ENCODE measurements around the gene HES1. TPM values are rescaled to one million over a fixed set of nuclear protein-coding genes. Genes with fewer than 3 reads are reported as not detected.
A peak's percentile ranks its signal among the peaks of the same experiment; 100 is the strongest.

The HES1 gene
- total RNA-seq, 1 donor from 2014 or later = 40.3 TPM

DNA sequence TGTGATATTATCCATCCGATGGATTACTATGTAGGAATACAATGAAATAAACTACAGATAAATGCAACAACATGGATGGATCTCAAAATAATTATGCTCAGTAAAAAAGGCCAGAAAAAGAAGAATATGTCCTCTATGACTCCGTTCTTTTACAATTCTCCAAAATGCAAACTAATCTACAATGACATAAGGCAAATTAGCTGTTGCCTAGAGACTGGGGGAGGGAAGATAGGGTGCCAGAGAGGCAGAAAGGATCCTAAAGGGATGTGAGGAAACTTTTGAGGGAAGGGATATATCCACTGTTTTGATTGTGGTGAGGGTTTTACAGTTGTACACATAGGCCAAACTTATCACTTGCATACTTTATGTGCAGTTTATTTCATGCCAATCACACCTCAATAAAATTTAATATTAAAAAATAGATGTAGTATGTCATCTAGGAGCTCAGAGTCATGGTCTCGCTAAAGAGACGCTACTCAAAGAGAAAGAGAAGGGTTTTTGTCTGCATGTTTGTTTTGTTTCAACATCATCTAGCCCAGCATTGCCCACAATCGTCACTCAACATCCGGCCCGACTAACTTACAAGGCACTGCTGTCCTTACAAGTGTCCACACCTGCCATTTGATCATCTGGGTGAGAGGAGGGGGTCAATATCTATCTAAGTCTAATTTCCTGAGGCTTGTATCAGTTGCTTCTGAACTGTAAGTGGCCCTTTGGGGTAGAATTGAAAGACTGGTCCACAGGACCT is 29.5 kb downstream of the HES1 start:
- H3K4me1 Mint-ChIP-seq (ENCODE audit: unreplicated experiment) = peaks cover 54% of the 10 kb centered on the region
- no peak for DNase-seq (ENCODE audit: low spot score)
- H3K9me3 Mint-ChIP-seq (ENCODE audit: unreplicated experiment) = no peaks in the 10 kb centered on the region
- no peak overlapping the region for H3K4me3 Mint-ChIP-seq (ENCODE audit: unreplicated experiment)
- peak overlapping the region; percentile 76 for H3K27ac Mint-ChIP-seq (ENCODE audit: unreplicated experiment)
- TF ChIP-seq, protein P1, sequence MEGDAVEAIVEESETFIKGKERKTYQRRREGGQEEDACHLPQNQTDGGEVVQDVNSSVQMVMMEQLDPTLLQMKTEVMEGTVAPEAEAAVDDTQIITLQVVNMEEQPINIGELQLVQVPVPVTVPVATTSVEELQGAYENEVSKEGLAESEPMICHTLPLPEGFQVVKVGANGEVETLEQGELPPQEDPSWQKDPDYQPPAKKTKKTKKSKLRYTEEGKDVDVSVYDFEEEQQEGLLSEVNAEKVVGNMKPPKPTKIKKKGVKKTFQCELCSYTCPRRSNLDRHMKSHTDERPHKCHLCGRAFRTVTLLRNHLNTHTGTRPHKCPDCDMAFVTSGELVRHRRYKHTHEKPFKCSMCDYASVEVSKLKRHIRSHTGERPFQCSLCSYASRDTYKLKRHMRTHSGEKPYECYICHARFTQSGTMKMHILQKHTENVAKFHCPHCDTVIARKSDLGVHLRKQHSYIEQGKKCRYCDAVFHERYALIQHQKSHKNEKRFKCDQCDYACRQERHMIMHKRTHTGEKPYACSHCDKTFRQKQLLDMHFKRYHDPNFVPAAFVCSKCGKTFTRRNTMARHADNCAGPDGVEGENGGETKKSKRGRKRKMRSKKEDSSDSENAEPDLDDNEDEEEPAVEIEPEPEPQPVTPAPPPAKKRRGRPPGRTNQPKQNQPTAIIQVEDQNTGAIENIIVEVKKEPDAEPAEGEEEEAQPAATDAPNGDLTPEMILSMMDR (IDR thresholded peaks at IDR 0.05; ENCODE audit: unreplicated experiment) = no peak
- H3K27me3 Mint-ChIP-seq (ENCODE audit: unreplicated experiment) = peaks cover 5% of the 10 kb centered on the region
- no peaks in the 10 kb centered on the region for H3K36me3 Mint-ChIP-seq (ENCODE audit: low read depth, unreplicated experiment)

DNA sequence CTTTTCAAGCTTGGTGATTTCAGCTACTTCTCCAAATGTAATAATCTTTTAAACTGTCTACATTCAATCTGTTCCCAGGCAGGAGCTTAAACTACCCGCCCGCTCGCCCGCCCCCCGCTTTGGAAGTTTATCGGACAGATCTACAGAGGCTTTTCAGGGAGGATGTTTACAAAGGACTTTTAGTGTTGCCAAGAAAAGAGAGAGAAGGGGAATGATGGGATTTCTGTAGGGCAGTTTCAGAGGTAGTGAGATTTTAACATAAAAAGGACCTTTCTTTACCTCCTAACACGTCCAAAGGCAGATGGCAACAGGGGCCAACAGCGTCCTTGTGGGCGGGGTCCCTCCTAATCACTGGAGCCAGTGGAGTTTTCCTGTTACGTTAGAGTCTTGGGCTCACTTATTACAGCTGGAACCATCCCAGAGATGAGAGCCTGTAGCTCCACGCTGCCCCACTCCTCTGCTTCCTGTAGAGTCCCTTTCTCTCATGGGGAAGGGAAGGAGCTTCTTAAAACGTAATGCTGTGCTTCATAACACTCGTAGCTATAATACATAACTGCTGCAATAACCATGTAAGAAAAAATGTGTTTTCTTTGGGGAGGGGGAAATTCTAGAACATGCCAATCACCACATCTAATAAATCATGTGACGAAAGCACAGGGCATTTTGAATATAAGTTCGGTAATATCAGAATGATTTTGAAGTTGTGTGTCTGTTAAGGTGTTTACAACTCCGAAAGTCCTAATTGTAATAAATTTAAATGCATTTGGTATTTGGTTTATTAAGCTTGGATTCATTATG is 30.9 kb downstream of the HES1 start:
- Mint-ChIP-seq H3K4me1 (ENCODE audit: unreplicated experiment) (peaks cover 45% of the 10 kb centered on the region), H3K36me3 (ENCODE audit: low read depth, unreplicated experiment) (no peaks in the 10 kb centered on the region), H3K9me3 (ENCODE audit: unreplicated experiment) (no peaks in the 10 kb centered on the region), H3K4me3 (ENCODE audit: unreplicated experiment) (no peak overlapping the region), H3K27me3 (ENCODE audit: unreplicated experiment) (peaks cover 1% of the 10 kb centered on the region), H3K27ac (ENCODE audit: unreplicated experiment) (peak overlapping the region; percentile 76)
- DNase-seq (ENCODE audit: low spot score) = no peak
- TF ChIP-seq, protein P1 (IDR thresholded peaks at IDR 0.05; ENCODE audit: unreplicated experiment) = no peak

DNA sequence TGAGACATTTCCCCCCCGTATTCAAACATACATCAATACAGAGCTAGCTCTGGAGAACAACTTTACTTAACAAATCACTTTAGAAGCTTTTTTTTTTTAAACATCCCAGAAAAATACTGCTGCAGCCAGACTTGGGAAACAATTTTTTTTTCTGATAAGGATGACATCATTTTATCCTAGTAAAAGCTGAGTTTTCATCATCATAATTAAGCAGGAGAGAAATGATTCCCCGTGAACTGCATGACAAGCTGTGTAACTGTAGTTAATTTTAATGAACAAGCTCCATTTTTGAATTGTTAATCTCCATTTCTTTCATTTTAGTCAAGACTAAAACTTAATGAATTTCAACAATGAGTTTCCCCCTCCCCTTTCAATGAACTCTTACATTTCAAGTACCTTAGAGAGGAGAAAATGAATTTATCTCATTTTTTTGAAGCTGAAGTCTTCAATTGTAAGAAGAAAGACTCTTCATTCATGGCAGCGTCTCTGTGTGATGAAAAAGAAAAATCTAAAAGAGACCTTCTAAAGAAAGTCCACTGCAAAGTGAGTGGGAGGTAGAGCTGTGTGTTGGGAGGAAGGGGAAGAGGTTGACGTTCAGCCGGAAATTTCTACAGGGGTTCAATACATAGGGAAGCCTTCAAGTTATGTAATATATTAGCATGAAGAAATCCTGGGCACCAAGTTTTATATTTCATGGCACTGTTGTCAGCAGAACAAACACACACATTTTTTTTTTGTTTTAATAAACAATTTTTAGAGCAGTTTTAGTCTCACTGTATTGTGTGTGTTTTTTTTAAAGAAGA is 31.7 kb downstream of the HES1 start:
- H3K27ac Mint-ChIP-seq (ENCODE audit: unreplicated experiment) = no peak overlapping the region
- peaks cover 1% of the 10 kb centered on the region for H3K27me3 Mint-ChIP-seq (ENCODE audit: unreplicated experiment)
- no peaks in the 10 kb centered on the region for H3K36me3 Mint-ChIP-seq (ENCODE audit: low read depth, unreplicated experiment)
- no peak overlapping the region for H3K4me3 Mint-ChIP-seq (ENCODE audit: unreplicated experiment)
- no peak for DNase-seq (ENCODE audit: low spot score)
- H3K9me3 Mint-ChIP-seq (ENCODE audit: unreplicated experiment) = no peaks in the 10 kb centered on the region
- peaks cover 45% of the 10 kb centered on the region for H3K4me1 Mint-ChIP-seq (ENCODE audit: unreplicated experiment)
- TF ChIP-seq, protein P1 (IDR thresholded peaks at IDR 0.05; ENCODE audit: unreplicated experiment) = no peak

DNA sequence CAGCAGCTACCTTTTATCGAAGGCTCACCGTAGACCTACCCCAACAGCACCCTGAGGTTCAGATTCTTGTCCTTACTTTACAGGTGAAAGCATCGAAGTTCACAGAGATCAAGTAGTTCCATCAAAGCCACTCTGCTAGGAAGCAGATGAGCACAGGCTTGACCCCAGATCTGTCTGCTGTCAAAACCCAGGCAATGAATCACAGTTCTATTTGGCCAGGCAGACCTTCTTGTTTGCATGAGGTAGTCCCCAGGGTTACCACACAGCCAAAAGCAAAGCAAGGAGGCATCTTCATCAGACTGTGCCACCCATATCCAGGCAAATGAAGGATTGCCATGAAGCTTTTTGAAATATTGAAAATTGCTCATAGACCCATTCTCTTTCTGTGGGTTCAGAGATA is 33.0 kb downstream of the HES1 start:
- no peaks in the 10 kb centered on the region for H3K36me3 Mint-ChIP-seq (ENCODE audit: low read depth, unreplicated experiment)
- H3K9me3 Mint-ChIP-seq (ENCODE audit: unreplicated experiment) = no peaks in the 10 kb centered on the region
- no peak overlapping the region for H3K4me3 Mint-ChIP-seq (ENCODE audit: unreplicated experiment)
- DNase-seq (ENCODE audit: low spot score) = no peak
- H3K27ac Mint-ChIP-seq (ENCODE audit: unreplicated experiment) = no peak overlapping the region
- peaks cover 1% of the 10 kb centered on the region for H3K27me3 Mint-ChIP-seq (ENCODE audit: unreplicated experiment)
- H3K4me1 Mint-ChIP-seq (ENCODE audit: unreplicated experiment) = peaks cover 39% of the 10 kb centered on the region
- TF ChIP-seq, protein P1 (IDR thresholded peaks at IDR 0.05; ENCODE audit: unreplicated experiment) = no peak
